Natural killer cell (primary cell): Measurements from ENCODE around the gene AKIRIN2. TPM values are rescaled to one million over a fixed set of nuclear protein-coding genes. Genes with fewer than 3 reads are reported as not detected.

Experiments used
- ATAC-seq, 3 donors: fragments of 150-1000 bp in 2 of 3; fragments of 200-7000 bp in 1 of 3; cut with Tn5 transposase; 1 replicate in 1 of 3; 2 replicates in 2 of 3; pipeline ENCODE4 v1.10.0; 2021; ENCODE audit warnings: mild to moderate bottlenecking in 2 of 3, moderate library complexity in 2 of 3
- DNase-seq, 2 donors: peaks; one replicate each; pipeline versions ENCODE4 v3.0.0 to v3.0.0-alpha.2; 2013 to 2021; ENCODE audit warnings: mixed read lengths in 1 of 2
- H3K27ac ChIP-seq: one replicate; pipeline ENCODE4 v1.5.1; 2013; ENCODE audit warnings: mild to moderate bottlenecking, low read length
- H3K27me3 ChIP-seq: one replicate; pipeline ENCODE4 v1.6.1; 2013; ENCODE audit warnings: low read length; ENCODE audit not compliant: control insufficient read depth, insufficient read depth
- H3K36me3 ChIP-seq: one replicate; pipeline ENCODE4 v1.6.1; 2013; ENCODE audit warnings: low read length; ENCODE audit not compliant: control insufficient read depth, insufficient read depth
- H3K4me1 ChIP-seq: one replicate; pipeline ENCODE4 v1.6.1; 2013; ENCODE audit warnings: low read length; ENCODE audit not compliant: control insufficient read depth, insufficient read depth
- H3K4me3 ChIP-seq: one replicate; pipeline ENCODE4 v1.5.1; 2013; ENCODE audit warnings: low read length
- H3K9me3 ChIP-seq: one replicate; pipeline ENCODE4 v1.6.1; 2013; ENCODE audit warnings: low read length; ENCODE audit not compliant: control insufficient read depth, insufficient read depth
- H3K27ac Mint-ChIP-seq, 2 donors: one replicate each; pipeline ENCODE4 v1.8.0; 2022; ENCODE audit warnings: mild to moderate bottlenecking in 2 of 2, mixed read lengths in 2 of 2, moderate library complexity in 1 of 2
- H3K27me3 Mint-ChIP-seq, 2 donors: one replicate each; pipeline ENCODE4 v1.8.0; 2022; ENCODE audit warnings: low read depth in 2 of 2, mixed read lengths in 2 of 2
- H3K36me3 Mint-ChIP-seq: one replicate; pipeline ENCODE4 v1.8.0; 2022; ENCODE audit warnings: mixed read lengths
- H3K4me1 Mint-ChIP-seq, 2 donors: one replicate each; pipeline ENCODE4 v1.8.0; 2022; ENCODE audit warnings: mixed read lengths in 2 of 2
- H3K4me3 Mint-ChIP-seq: one replicate; pipeline ENCODE4 v1.8.0; 2022; ENCODE audit warnings: mild to moderate bottlenecking, moderate library complexity, mixed read lengths
- H3K9me3 Mint-ChIP-seq, 2 donors: one replicate each; pipeline ENCODE4 v1.8.0; 2022; ENCODE audit warnings: mixed read lengths in 2 of 2
- WGBS: methylation state at CpG from one replicate; pipeline ENCODE4 v1.1.7; 2013; ENCODE audit warnings: missing lambda C conversion rate; ENCODE audit not compliant: insufficient coverage; 5-methylcytosine and 5-hydroxymethylcytosine counted together
- intact Hi-C: fragments of 100-400 bp; cut with micrococcal nuclease; formaldehyde crosslinking; loops from one replicate; pipeline ENCODE4 v1.14.2; 2022
- total RNA-seq, 4 donors: library from RNA; stranded (reverse); fragments of 120-200 nt in 1 of 4; gene quantifications; one replicate each; pipeline versions ENCODE4 v1.2.3 to v1.2.4, GENCODE V29; 2013 to 2022
- TF ChIP-seq, protein P1 (sequence below): fragments of 200-600 bp; IDR thresholded peaks from one replicate; pipeline ENCODE4 v1.8.0; 2022; ENCODE audit warnings: antibody characterized with exemption

The AKIRIN2 gene
- total RNA-seq, 3 donors from 2014 or later (not counting 1 experiment from before 2014, with no cell fraction given): 102 to 156 (median 108) TPM

- ATAC-seq (peak; percentile 27 to 60 (median 46)), DNase-seq (no peak)
- Mint-ChIP-seq H3K4me3 (peak overlapping the region; percentile 9), H3K4me1 (peaks cover 32 to 34% of the 10 kb centered on the region in 2 donors), H3K9me3 (no peaks in the 10 kb centered on the region), H3K36me3 (no peaks in the 10 kb centered on the region), H3K27me3 (no peaks in the 10 kb centered on the region), H3K27ac (peak overlapping the region in 1 of 2 donors; percentile 11)
- intact Hi-C loops: no loop called here
- no peaks in the 10 kb centered on the region for H3K27me3 ChIP-seq
- H3K36me3 ChIP-seq: no peaks in the 10 kb centered on the region
- WGBS: 71% methylated on average over 4 of the region's 4 CpGs
- TF ChIP-seq, protein P1, sequence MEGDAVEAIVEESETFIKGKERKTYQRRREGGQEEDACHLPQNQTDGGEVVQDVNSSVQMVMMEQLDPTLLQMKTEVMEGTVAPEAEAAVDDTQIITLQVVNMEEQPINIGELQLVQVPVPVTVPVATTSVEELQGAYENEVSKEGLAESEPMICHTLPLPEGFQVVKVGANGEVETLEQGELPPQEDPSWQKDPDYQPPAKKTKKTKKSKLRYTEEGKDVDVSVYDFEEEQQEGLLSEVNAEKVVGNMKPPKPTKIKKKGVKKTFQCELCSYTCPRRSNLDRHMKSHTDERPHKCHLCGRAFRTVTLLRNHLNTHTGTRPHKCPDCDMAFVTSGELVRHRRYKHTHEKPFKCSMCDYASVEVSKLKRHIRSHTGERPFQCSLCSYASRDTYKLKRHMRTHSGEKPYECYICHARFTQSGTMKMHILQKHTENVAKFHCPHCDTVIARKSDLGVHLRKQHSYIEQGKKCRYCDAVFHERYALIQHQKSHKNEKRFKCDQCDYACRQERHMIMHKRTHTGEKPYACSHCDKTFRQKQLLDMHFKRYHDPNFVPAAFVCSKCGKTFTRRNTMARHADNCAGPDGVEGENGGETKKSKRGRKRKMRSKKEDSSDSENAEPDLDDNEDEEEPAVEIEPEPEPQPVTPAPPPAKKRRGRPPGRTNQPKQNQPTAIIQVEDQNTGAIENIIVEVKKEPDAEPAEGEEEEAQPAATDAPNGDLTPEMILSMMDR: no peak
- peaks cover 33% of the 10 kb centered on the region for H3K4me1 ChIP-seq
- no peaks in the 10 kb centered on the region for H3K9me3 ChIP-seq
- no peak overlapping the region for H3K4me3 ChIP-seq
- H3K27ac ChIP-seq: no peak overlapping the region
Measured at GRCh38 chr6:87722540-87723169, 20.6 kb upstream of the AKIRIN2 start.

DNA sequence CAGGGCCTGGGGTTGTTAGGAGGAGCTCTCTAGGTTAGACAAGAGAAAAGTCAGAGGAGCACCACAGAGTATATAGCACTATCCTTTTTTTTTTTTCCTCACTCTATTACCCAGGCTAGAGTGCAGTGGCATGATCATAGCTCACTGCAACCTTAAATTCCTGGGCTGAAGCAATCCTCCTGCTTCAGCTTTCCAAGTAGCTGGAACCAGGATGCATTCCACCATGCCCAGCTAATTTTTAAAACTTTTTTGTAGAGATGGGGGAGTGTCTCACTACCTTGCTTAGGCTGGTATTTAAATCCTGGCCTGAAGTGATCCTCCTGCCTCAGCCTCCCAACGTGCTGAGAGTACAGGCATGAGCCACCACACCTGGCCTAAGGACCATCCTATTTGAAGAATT, 19.3 kb upstream of the AKIRIN2 start:
- intact Hi-C loops: no loop called here
- TF ChIP-seq, protein P1: no peak
- H3K4me3 Mint-ChIP-seq: no peak overlapping the region

GRCh38 chr6:87718662-87719433, 16.8 kb upstream of the AKIRIN2 start:
- TF ChIP-seq, protein P1: no peak
- H3K27me3 ChIP-seq: no peaks in the 10 kb centered on the region
- H3K4me1 ChIP-seq: peaks cover 30% of the 10 kb centered on the region
- Mint-ChIP-seq H3K36me3 (no peaks in the 10 kb centered on the region), H3K27me3 (no peaks in the 10 kb centered on the region), H3K27ac (peak overlapping the region; percentile 50 to 61), H3K4me1 (peaks cover 37 to 41% of the 10 kb centered on the region in 2 donors), H3K9me3 (no peaks in the 10 kb centered on the region), H3K4me3 (peak overlapping the region; percentile 43)
- intact Hi-C loops: no loop called here
- DNase-seq (peak in 1 of 2 donors; percentile 47), ATAC-seq (peak; percentile 65 to 74 (median 72))
- no peaks in the 10 kb centered on the region for H3K9me3 ChIP-seq
- H3K36me3 ChIP-seq: no peaks in the 10 kb centered on the region
- WGBS: 52% methylated on average over 9 of the region's 9 CpGs
- peak overlapping the region; percentile 54 for H3K27ac ChIP-seq
- no peak overlapping the region for H3K4me3 ChIP-seq

More for the DNA sequence above, 19.3 kb upstream of the AKIRIN2 start:
- no peaks in the 10 kb centered on the region for H3K27me3 ChIP-seq
- no peaks in the 10 kb centered on the region for H3K36me3 Mint-ChIP-seq
- no peak for ATAC-seq
- peaks cover 32 to 34% of the 10 kb centered on the region in 2 donors for H3K4me1 Mint-ChIP-seq
- no peak overlapping the region for H3K4me3 ChIP-seq
- no peaks in the 10 kb centered on the region for H3K9me3 Mint-ChIP-seq
- H3K27ac ChIP-seq: no peak overlapping the region
- peaks cover 37% of the 10 kb centered on the region for H3K4me1 ChIP-seq
- H3K27ac Mint-ChIP-seq: no peak overlapping the region
- no peaks in the 10 kb centered on the region for H3K36me3 ChIP-seq
- WGBS: 100% methylated on average over 1 of the region's 1 CpG
- no peaks in the 10 kb centered on the region for H3K27me3 Mint-ChIP-seq
- H3K9me3 ChIP-seq: no peaks in the 10 kb centered on the region
- DNase-seq: no peak
